BLaER1 treated with 17β-estradiol and CSF1 and Interleukin-3, amounts not matched to agents 10 nM and 100 nM (cell line): ENCODE measurements around the gene SLC22A7.

Experiments used
- H3K27ac ChIP-seq, 11 experiments: shearing (Covaris generic); formaldehyde crosslinking; 2 replicates each; pipeline ENCODE4 v1.8.1; 2022
- H3K27me3 ChIP-seq, 11 experiments: shearing (Covaris generic); formaldehyde crosslinking; 2 replicates each; pipeline ENCODE4 v1.8.1; 2022
- H3K36me3 ChIP-seq, 11 experiments: shearing (Covaris generic); formaldehyde crosslinking; 2 replicates each; pipeline ENCODE4 v1.8.1; 2022
- H3K4me1 ChIP-seq, 10 experiments: shearing (Covaris generic); formaldehyde crosslinking; 2 replicates each; pipeline ENCODE4 v1.8.1; 2022
- H3K4me2 ChIP-seq, 11 experiments: shearing (Covaris generic); formaldehyde crosslinking; 2 replicates each; pipeline ENCODE4 v1.8.1; 2022
- H3K4me3 ChIP-seq, 10 experiments: shearing (Covaris generic); formaldehyde crosslinking; 2 replicates each; pipeline ENCODE4 v1.8.1; 2022
- H3K9ac ChIP-seq, 11 experiments: shearing (Covaris generic); formaldehyde crosslinking; 2 replicates each; pipeline ENCODE4 v1.8.1; 2022
- H3K9me3 ChIP-seq, 11 experiments: shearing (Covaris generic); formaldehyde crosslinking; replicated peaks in 1 of 11; 2 replicates each; pipeline ENCODE4 v1.8.1; 2022
- H4K20me1 ChIP-seq, 11 experiments: shearing (Covaris generic); formaldehyde crosslinking; 2 replicates each; pipeline ENCODE4 v1.8.1; 2022
- Cebpa-rat ChIP-seq, 11 experiments: shearing (Covaris generic); IDR thresholded peaks; 2 replicates each; pipeline ENCODE4 v1.8.1; 2022

The SLC22A7 gene

DNA sequence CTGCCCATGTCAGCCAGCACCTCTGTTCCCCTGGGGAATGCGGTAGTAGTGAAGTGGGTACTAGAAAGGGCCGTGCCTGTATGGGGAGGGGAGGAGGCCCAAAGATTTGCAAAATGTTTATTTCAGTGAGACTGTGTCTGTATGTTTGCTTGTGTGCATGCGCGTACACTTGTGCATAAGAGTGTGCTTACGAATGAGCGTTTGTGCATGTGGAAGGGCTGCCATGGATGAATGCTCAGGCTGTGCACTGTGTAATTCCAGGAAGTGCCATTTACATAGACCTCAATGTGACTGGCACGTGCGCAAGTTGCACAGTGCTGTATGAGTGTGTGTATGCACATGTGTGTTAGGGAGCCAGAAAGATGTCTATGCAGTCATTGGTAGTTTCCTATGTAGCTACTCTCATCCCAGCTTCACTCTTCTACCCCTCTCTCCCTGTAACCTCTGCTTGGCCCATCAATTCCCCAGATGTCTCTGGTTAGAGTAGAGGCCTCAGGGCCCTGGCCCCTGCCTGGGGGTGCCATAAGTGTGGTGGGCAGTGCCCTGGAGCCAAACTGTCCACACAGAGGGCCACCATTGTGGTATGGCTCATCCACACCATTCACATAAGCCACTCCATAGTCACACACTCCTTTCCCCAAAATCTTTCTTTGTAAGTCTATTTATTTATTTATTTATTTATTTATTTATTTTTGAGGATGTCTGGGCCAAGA lies 26.8 kb upstream of the SLC22A7 start:
- Histone ChIP-seq H3K9ac (no peak overlapping the region), H3K4me1 (peaks cover 32 to 49% (median 40%) of the 10 kb centered on the region in 10 experiments), H3K27me3 (peaks cover 58 to 85% (median 73%) of the 10 kb centered on the region in 11 experiments), H3K4me3 (no peak overlapping the region), H3K27ac (no peak overlapping the region), H3K4me2 (peak overlapping the region; percentile 22 to 93 (median 76)), H4K20me1 (peaks cover 0 to 8% (median 0%) of the 10 kb centered on the region in 11 experiments; a peak in 2 of 22 replicates), H3K9me3 (no peaks in the 10 kb centered on the region), H3K36me3 (no peaks in the 10 kb centered on the region)
- TF ChIP-seq Cebpa-rat (IDR thresholded peaks at IDR 0.05) = no peak

DNA sequence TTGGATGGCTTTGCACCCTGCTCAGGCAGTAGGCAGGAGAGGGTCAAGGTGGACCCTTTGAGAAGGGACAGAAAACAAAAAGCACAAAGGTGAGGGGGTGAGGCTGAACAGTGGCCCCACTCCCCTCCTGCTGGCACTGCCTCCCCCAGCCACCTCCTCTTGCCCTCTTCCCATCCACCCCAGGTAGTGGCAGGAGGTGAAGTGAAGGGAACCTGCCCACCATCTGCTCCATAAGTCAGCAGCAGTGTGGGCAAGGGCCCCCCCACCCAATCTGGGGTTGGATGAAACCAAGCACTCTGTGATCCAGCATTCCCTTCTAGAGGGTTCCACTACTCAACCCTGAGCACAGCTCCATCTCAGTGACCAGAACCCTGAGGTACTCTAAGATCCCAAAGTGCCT lies 26.1 kb upstream of the SLC22A7 start:
- Histone ChIP-seq H3K27me3 (peaks cover 65 to 92% (median 80%) of the 10 kb centered on the region in 11 experiments), H3K27ac (no peak overlapping the region), H3K4me1 (peaks cover 36 to 54% (median 45%) of the 10 kb centered on the region in 10 experiments)

GRCh38 chr6:43273707-43274106 lies 24.4 kb upstream of the SLC22A7 start:
- no peak for TF ChIP-seq Cebpa-rat (IDR thresholded peaks at IDR 0.05)
- no peaks in the 10 kb centered on the region for H3K36me3 ChIP-seq
- H3K27ac ChIP-seq = no peak overlapping the region
- H3K4me1 ChIP-seq = peaks cover 32 to 48% (median 41%) of the 10 kb centered on the region in 10 experiments
- no peaks in the 10 kb centered on the region for H3K9me3 ChIP-seq
- H3K4me3 ChIP-seq = no peak overlapping the region
- no peak overlapping the region for H3K9ac ChIP-seq
- no peak overlapping the region for H3K4me2 ChIP-seq
- H4K20me1 ChIP-seq = peaks cover 0 to 8% (median 0%) of the 10 kb centered on the region in 11 experiments; a peak in 3 of 22 replicates
- peaks cover 67 to 96% (median 88%) of the 10 kb centered on the region in 11 experiments for H3K27me3 ChIP-seq

More for the DNA sequence above, 26.1 kb upstream of the SLC22A7 start:
- peaks cover 0 to 8% (median 0%) of the 10 kb centered on the region in 11 experiments; a peak in 3 of 22 replicates for H4K20me1 ChIP-seq
- no peaks in the 10 kb centered on the region for H3K36me3 ChIP-seq
- no peaks in the 10 kb centered on the region for H3K9me3 ChIP-seq
- H3K4me3 ChIP-seq = no peak overlapping the region
- H3K4me2 ChIP-seq = peak overlapping the region in 7 of 11 experiments; percentile 4 to 93 (median 79); a peak in 8 of 22 replicates
- no peak overlapping the region for H3K9ac ChIP-seq
- TF ChIP-seq Cebpa-rat (IDR thresholded peaks at IDR 0.05) = no peak

GRCh38 chr6:43274127-43274915 lies 23.7 kb upstream of the SLC22A7 start:
- Histone ChIP-seq H3K4me1 (peaks cover 26 to 42% (median 37%) of the 10 kb centered on the region in 10 experiments), H3K4me3 (no peak overlapping the region), H3K4me2 (no peak overlapping the region)

GRCh38 chr6:43274916-43275597 lies 23.0 kb upstream of the SLC22A7 start:
- Histone ChIP-seq H3K9me3 (no peaks in the 10 kb centered on the region), H3K27me3 (peaks cover 54 to 84% (median 76%) of the 10 kb centered on the region in 11 experiments), H3K4me1 (peaks cover 23 to 35% (median 31%) of the 10 kb centered on the region in 10 experiments), H3K4me3 (peak overlapping the region in 8 of 10 experiments; percentile 34 to 60 (median 41); a peak in 8 of 20 replicates), H3K4me2 (peak overlapping the region; percentile 50 to 89 (median 84); a peak in 20 of 22 replicates), H4K20me1 (peaks cover 0 to 8% (median 0%) of the 10 kb centered on the region in 11 experiments; a peak in 3 of 22 replicates), H3K9ac (no peak overlapping the region), H3K36me3 (no peaks in the 10 kb centered on the region), H3K27ac (no peak overlapping the region)
- no peak for TF ChIP-seq Cebpa-rat (IDR thresholded peaks at IDR 0.05)

More at GRCh38 chr6:43274127-43274915, 23.7 kb upstream of the SLC22A7 start:
- Histone ChIP-seq H3K36me3 (no peaks in the 10 kb centered on the region), H3K27ac (no peak overlapping the region), H4K20me1 (peaks cover 0 to 8% (median 0%) of the 10 kb centered on the region in 11 experiments; a peak in 3 of 22 replicates), H3K9ac (no peak overlapping the region), H3K9me3 (no peaks in the 10 kb centered on the region), H3K27me3 (peaks cover 61 to 91% (median 83%) of the 10 kb centered on the region in 11 experiments)
- no peak for TF ChIP-seq Cebpa-rat (IDR thresholded peaks at IDR 0.05)

DNA sequence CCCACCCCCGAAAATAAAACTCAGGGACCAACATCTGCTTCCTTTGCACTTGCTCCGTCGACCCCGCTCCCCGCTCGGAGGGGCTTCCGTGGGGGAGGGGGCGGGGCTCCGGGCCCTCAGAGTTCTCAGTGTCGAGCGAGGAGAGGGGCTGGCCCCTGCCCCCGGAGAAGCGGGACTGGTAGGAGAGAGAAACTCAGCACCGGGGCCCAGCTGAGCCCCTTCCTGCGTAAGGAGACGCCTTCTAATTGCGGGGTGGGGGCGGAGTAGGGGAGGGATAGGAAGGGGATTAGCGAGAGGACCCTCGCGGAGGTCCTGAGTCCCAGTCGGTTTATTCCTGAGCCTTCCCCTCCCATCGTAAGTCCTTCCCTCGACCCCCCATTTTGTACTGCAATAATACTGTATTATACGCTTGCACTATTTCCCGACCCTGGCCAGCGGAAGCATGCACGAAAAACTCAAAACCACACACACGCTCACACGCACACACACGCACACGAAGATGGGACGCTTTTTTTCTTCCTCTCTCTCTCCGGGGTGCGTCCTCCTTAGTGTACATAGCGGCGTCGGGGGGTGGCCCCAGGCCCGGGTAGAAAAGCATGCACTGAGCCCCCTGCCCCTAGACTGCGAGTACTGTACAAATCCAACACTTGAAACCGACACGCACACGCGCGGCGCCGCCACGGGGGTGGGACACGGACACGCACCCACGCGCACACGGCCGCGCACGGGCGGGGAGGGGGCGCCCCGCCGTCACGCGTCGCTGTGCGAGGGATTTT lies 22.1 kb upstream of the SLC22A7 start:
- H3K27me3 ChIP-seq = peaks cover 45 to 75% (median 67%) of the 10 kb centered on the region in 11 experiments
- peak overlapping the region; percentile 24 to 60 (median 41); a peak in 19 of 20 replicates for H3K4me3 ChIP-seq
- no peaks in the 10 kb centered on the region for H3K36me3 ChIP-seq
- H4K20me1 ChIP-seq = peaks cover 0 to 7% (median 0%) of the 10 kb centered on the region in 11 experiments; a peak in 3 of 22 replicates
- H3K4me1 ChIP-seq = peaks cover 16 to 26% (median 22%) of the 10 kb centered on the region in 10 experiments
- no peak for TF ChIP-seq Cebpa-rat (IDR thresholded peaks at IDR 0.05)
- no peak overlapping the region for H3K27ac ChIP-seq
- no peaks in the 10 kb centered on the region for H3K9me3 ChIP-seq
- H3K9ac ChIP-seq = peak overlapping the region in 7 of 11 experiments; percentile 15 to 55 (median 37); a peak in 7 of 22 replicates
- peak overlapping the region; percentile 50 to 89 (median 84) for H3K4me2 ChIP-seq

- Histone ChIP-seq H3K27me3 (peaks cover 44 to 69% (median 63%) of the 10 kb centered on the region in 11 experiments), H3K27ac (no peak overlapping the region), H3K9ac (peak overlapping the region in 6 of 11 experiments; percentile 15 to 55 (median 31); a peak in 5 of 22 replicates), H3K36me3 (no peaks in the 10 kb centered on the region), H3K4me2 (peak overlapping the region; percentile 50 to 89 (median 84)), H3K9me3 (no peaks in the 10 kb centered on the region), H3K4me1 (peaks cover 11 to 18% (median 15%) of the 10 kb centered on the region in 10 experiments; a peak in 19 of 20 replicates), H3K4me3 (peak overlapping the region; percentile 24 to 60 (median 41); a peak in 16 of 20 replicates), H4K20me1 (peaks cover 0 to 7% (median 0%) of the 10 kb centered on the region in 11 experiments; a peak in 3 of 22 replicates)
- TF ChIP-seq Cebpa-rat (IDR thresholded peaks at IDR 0.05) = no peak
Measured at GRCh38 chr6:43276577-43277305, 21.3 kb upstream of the SLC22A7 start.
